GM18508 (cell line): ENCODE results near the gene LGALSL.

ENCODE experiments used
- ATAC-seq: cut with Tn5 transposase; IDR thresholded peaks from one replicate; pipeline ENCODE4 v1.9.1; 2021; ENCODE audit warnings: moderate number of reproducible peaks; ENCODE audit not compliant: insufficient read depth, unreplicated experiment

LGALSL gene

DNA sequence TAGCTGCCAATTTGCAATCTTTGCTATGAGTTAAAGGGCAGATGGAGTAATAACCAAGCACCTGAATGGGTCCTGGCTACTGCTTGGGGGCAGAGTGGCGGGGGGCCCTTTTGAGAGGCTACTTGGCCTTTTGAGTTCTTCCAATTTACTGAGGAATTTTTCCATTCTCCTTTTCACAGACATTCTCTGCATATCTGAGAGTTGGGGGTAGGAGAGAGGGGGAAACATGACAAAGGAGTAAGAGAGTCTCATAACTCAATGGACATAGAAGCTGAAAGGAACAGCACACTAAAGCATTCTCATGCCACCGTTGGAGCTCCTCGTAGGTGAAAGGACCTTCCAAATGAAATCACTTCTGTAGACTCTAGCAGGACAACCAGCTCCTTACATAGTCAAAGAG, 16.1 kb downstream of the LGALSL start:
- ATAC-seq = no peak

DNA sequence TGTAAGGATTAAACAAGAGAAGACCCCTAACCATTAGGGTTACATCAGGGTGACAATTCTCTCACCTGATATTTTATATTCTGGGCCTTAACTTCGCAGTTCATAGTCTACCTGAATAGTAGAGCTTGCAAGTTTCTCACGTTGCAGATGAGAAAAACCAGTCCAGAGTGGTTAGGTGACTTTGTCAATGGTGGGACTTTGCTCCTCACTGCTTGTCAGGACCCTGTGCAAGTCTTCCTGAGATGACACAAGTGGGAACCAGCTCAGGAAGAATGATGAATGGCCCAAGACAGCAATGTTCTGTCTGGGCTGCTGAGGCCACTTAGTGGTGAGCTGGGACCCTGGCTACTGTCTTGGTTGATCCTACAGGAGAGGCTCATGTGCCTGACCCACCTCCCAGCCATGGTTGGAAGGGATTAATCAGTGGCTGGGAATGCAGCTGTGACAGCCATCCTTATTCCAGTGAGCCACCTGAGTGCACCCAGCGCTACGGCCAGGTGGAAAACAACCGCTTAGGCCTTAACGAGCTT, 16.9 kb downstream of the LGALSL start:
- no peak for ATAC-seq

DNA sequence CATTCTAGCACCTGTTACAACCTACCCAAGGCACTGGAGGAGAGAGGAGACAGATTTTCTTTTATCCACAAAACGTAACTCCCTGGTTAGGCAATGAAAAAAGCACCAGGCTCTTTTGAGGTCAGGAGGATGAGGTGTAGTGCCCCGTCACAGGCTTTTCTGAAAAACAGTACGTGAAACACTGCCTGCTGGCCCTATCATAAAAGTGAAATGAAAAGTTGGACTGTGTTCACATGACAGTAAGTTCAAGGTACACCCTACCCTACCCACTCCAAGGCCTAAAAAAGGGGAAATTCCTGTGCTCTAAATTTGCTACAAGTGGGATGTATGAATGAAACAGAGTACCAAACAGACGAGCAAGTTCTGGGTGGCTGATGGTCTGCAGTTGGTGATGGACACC, 17.6 kb downstream of the LGALSL start:
- no peak for ATAC-seq

DNA sequence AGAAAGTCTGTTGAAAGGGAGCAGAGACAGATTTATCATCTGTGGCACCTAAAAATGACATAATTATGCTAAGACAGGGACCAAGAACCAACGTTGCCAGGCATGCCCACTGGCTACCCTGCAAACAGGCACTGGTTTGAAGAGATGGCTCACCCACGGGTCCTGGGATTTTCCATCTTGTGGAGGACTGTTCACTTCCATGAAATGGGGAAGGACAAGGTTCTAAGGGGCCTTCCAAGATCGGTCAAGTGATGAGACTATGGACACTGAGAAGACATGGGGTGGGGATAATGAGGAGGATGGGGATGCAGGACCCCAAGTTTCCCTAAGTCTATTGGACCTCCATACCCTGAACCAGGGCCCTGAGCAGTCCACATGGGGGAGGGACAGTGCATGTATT, 18.9 kb downstream of the LGALSL start:
- ATAC-seq = no peak

DNA sequence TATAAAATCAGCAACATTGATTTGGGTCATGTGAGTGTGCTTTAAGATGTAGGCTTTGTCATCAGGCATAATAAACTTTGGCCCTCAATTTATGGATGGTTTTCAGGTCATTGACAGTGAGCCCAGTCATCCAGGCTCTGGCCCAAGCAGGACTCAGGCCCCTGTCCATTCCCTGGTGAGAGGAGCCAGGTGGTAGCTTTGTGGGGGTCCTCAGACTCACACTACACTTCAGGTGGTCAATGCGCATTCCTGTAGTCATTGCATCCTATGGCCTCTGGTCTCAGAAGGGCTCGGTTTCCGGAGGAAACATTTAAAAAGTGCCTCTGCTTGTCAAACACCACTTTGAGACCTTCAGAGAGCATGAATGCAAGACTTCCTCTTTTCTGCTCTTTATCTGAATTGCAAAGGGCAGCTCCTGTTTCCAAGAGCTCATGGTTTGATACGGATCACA, 20.2 kb downstream of the LGALSL start:
- no peak for ATAC-seq

DNA sequence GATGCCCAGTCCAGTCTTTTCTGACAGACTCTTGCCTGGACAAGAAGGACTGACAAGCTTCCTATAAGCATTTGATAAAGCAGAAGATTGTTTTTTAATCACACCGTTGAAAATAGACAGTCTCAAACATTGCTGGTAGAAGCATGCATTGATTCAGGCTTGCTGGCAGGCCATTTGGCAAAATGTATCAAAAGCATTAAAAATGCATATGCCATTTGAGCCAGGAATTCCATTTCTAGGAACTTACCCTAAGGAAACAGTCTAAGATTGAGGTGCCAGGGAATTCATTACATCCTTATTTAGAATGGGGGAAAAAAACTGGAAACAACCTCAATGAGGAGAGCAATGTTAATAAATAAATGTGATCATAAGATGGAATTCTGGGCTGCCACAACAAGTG, 20.7 kb downstream of the LGALSL start:
- no peak for ATAC-seq

DNA sequence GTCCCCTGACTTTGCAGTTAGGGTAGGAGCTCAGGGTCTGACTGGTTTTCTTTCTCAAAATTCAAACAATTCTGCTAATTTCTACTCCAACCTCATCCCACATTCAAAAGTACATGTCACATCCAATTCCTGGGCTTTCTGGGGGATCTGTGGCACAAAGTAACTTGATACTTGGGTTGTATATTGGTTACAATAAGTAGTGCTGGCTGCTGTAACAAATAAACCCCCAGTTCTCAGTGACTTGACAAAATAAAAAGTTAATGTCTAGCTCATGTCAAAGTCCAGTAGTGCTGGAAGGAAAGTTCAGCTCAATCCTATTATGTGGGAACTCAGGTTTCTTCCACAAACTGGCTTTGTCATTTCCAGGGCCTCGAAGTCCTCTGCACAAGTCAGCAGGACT, 23.1 kb downstream of the LGALSL start:
- ATAC-seq = no peak

DNA sequence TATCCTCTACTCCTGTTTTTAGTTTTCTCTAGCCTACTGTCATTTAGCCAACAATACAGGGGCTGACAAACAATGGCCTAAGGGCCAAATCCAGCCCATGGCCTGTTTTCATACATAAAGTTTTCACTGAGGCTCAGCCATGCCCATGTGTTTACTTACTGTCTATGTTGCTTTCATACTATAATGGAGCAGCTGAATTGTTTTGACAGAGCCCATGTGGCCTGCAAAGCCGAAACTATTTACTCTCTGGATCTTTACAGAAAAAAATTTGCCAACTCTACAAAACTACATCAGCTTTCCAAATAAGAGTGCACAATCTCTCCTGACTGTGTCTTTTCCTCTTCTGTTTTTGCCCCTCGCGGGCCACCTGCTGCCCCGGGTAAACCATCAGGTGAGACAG, 24.0 kb downstream of the LGALSL start:
- ATAC-seq = no peak

DNA sequence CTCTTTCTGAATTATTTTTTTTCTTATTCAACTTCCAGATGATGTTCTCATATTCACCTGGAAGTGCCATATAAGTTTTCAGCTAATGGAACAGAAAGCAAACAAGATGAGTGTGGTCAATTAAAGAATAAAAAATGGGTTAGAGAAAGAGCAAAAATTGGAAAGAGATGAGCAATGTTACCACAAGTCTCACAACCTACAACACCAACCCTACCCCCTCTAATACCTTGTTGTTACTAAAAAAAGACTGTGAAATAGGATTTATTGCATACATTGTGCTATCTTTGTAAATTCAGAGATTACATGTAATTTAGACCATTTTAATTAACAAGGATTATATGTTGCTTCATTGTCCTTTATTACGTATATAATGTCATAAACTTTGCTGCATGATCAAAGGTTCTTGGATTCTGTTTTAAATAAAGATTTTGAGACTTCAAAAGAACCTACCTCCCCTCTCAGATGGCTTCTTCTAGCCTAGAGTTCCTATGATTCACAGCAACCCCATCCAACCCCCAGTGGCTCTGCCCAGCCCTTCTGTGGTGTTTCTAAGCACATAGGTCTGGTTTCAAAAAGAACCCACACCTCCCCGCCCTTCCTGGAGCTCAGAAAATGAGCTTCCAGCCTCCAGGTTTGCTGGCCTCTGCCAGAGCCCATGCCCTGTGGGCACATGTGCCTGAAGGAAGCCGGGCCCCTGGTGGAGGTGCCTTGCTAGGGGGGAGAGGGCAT, 24.7 kb downstream of the LGALSL start:
- no peak for ATAC-seq

DNA sequence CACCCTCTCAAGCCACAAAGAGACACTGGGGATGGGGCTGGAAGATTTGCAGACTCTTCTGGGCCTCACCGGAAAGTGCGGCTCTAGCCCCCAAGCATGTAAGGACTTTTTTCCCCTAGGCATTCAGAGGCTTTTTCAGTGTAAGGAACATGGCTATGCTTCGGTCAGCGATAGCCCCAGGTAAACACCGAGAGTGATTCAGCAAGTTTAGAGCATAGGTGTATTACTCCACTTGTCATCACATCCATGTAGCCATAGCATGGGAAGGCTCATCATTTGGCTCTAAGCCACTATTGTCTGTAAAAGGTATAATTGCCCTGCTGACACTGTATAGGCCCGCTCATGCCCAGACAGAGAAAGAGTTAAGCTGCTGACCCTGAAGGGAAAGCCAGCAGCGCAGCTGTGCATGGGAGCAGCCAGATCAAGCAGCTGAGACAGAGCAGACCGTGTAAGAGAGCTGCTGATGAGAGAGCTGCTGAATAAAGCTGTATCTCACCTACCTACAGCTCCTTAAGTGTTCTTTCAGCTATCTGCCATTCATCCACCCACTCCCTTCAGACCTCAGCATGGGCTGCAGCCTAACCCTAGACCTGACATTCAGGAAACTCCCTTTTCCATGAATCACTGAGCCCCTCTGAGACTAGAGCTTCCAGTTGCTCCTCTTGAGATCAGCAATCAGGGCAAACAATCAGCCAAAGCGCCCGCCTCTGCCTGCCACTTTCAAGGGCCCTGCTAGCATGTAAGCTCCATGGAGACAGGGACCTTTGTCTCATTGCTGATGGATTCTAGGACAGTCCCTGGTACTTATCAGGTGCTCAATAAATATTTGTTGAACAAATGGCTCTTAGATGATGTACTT, 25.5 kb downstream of the LGALSL start:
- ATAC-seq = no peak

DNA sequence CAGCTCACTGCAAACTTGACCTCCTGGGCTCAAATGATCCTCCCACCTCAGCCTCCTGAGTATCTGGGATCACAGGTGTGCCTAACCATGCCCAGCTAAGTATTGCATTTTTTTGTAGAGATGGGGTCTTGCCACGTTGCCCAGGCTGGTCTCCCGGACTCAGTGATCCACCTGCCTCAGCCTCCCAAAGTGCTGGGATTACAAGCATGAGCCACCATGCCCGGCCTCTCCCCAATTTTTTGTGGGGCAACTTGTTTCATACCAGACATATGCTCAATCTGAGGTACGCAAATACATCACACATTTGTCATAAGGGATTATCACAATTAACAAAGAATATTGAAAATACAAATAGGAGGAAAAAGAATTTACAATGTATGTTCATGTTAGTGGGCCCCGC, 27.7 kb downstream of the LGALSL start:
- no peak for ATAC-seq

DNA sequence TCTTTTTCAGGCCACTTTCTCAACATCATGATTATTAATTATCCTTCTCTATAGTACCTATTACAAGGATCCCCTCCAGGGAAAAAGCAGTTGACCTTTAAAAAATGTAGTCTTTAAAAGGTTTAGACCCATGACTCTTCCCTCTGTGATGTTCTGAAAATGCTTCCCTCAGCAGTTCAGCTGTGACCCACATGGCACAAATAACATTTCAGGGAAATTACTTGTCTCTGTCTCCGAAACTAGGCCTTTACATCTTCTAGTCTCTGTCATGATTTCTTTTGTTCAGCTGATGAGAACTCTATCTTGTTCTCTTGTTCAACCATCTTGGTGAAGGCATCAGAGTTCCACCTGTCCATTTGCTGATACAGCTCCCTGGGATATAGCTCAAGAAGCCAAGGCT, 28.3 kb downstream of the LGALSL start:
- no peak for ATAC-seq

DNA sequence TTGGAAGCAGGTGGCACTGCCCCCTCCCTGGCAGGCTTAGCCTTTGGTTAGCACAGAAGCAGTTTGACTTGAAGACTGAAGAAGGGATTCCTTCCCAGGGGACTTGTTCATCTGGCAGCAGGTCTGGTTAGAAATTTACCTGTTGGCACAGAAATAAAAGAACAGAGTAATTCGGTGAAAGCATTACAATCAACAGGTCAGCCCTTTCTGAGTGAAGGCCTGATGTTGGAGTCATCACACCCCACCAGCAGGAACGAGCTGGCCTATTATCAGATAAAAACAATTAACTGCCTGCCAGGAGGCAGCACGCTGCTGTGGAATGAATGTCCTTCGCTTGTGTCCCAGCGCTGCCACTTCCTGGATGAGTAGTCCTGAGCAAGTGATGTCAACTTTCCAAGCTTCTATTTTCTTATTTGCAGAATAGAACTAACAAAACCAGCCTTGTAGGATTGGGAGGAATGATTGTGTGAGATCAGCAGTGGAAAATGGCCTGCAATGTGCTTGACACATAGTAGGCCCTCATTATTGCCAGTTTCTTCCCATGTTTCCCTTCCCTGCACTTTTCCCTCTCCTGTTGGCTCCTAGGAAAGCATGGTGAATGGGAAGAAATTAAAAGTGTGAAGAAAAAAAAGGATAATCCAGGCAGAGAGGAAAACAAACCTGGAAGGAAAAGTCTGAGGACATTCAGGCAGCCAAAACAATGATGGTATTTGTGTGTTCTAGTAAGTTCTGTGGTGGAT, 29.0 kb downstream of the LGALSL start:
- ATAC-seq = no peak

DNA sequence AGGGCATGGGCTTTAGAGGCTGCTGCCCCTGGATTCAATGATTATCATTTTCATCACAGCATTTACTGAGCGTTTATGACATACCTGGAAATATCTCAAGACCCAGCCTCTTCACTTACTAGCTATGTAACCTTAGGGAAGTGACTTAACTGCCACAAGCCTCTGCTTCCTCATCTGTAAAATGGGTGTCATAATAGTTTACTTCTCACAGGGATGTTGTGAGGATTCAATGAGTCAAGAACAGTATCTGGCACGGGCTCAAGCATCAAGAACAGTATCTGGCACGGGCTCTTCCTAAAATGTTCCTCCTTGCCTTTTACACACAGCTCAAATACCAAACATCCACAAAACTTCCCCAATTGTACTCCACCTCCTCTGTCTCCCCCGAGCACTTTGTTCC, 31.4 kb downstream of the LGALSL start:
- no peak for ATAC-seq

DNA sequence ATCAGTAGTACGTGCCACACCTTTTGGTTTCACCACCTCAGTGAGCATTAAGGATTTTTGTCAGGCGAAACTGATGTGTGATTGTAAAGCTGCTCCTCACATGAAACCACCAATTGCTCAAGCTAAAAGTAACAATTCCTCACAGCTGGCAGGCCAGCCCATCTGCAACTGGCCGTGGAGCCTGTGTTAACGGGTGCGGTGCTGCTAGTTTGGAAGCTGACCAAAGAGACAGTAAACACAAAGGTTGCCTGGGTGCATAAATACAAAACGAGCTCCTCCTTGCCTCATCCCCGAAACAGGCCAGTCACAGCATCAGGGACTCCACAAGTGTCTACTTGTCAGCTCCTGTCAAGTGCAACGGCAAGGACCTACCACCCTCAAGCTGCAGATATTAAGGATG, 32.0 kb downstream of the LGALSL start:
- no peak for ATAC-seq

DNA sequence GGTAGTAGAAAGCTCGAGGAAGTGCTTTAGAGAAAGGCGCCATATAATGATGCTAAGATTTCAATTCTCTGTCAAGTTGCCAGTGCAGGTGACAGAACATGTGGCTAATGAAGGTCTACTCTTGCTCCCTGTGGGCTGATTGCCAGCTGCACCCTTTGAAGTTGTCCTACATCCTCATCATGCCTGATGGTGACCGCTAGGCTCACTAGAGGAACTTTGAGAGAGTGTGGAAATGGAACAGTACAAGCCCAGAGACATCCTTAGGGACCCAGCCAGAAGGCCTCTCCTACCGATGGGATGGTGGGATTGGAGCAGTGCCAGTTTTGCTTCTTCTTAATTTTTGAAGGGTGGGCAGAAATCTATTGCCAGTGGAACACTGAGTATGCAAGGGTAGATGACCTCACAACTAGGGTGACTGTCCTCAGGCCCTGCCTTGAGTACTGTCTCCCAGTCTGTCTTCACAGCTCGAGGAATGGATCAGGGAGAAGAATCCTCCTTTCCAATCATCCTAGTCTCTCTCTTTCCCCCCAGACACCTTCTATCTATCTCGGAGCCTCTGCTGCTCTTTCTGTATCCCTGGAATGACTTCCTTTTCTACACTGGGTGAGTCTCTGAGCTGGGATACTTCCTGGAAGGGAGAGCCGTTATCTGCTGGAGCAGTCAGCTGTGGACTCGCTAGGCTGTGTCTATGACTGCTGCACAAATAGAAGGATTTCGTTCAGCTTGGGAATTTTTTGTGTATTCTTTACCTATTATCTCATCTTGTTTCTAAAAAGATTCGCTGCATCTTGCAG, 33.5 kb downstream of the LGALSL start:
- no peak for ATAC-seq

DNA sequence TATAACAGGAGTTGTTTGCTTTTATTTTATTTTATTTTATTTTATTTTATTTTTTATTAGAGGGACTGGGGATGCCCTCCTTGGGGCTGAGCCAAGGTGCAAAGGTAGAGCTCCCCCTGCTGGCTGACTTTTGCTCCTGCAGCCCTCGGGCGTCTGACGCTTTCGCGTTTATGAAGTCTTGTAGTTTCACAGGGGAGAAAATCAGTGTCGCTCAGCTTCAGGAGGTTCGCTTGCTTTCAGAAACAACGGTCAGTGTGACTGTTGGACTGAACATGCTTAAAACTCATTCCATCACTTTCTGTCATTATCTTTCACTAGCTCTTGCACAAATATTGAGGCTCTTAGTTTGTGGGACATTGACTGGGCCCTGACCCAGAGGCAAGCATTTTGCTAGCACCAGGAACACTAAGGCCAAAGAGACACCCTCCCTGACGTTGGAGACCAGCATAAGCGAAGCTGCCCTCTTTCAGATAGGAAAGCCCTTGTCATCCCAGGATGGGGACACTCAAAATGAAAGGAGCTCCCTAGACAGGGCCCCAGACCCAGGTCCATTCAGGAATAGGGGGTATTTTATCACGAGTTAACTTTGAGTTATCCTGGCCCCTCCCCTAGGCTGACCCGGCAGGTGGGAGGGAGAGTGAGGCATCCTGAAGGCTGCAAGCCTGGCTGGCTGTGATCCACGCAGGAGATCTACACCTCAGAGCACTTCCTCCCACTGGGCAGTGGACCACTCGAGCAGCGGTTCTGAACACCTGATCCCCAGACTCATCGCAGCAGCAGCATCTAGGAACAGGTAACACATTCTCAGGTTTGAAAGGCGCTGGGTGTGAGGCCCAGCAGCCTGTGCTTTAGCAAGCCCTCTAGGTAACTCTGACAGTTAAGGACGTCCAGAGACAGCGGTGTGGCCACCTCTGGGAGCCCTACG, 34.4 kb downstream of the LGALSL start:
- ATAC-seq = no peak

DNA sequence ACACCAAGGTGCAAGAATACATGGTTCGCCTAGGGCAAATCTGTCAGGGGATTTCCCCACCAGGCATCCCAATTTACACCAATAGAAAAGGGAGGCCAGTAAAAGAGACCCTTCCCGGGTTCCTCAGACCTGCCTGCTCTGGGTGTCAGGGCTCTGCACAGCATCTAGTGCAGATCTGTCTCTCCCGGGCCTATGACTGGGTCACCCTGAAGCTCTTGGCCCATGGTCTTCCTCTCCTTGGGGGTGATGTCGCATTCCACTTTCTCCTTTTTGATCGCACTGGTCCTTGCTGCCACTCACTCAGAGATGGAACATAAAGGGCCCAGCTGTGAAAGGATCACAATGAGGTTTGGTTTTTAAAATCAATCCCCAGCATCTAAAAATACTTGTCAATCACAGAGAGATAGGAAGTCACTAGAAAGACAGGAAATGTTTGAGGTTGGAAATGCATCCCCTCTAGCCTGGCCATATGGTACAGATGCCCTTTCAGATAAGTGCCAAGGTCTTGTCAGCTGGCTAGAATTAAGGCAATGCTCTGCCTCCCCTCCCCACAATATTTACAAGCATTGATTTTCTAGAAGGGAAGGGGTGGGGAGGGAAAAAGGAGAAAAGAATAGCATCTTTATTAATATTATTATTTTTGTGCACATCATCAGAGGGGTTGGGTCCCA, 35.3 kb downstream of the LGALSL start:
- ATAC-seq = no peak
